Measurements from ENCODE around the gene PTPRN2. TPM values are rescaled to one million over a fixed set of nuclear protein-coding genes. Genes with fewer than 3 reads are reported as not detected.

Gene PTPRN2
- total and polyA plus RNA-seq, 2 of the 13 experiments (the other 11 are each of a cell fraction or from before 2014, with no cell fraction given) = 2.5 to 24.2 TPM

GRCh38 chr7:158362912-158363905 is 224.4 kb downstream of the PTPRN2 start (continued):
- TF ChIP-seq ZNF318 (CRISPR knock-in tag; IDR thresholded peaks at IDR 0.05) = no peak

- H2AFZ ChIP-seq (ENCODE audit: low read length) = no peak overlapping the region
- TF ChIP-seq RFXAP (CRISPR knock-in tag; IDR thresholded peaks at IDR 0.05; ENCODE audit: borderline replicate concordance) = no peak
- no peak for TF ChIP-seq IKZF1 (IDR thresholded peaks at IDR 0.05)
- TF ChIP-seq ZFY (CRISPR knock-in tag; IDR thresholded peaks at IDR 0.05) = no peak
- no peak for TF ChIP-seq ZNF512 (CRISPR knock-in tag; IDR thresholded peaks at IDR 0.05)
- no peak for TF ChIP-seq RBM22 (optimal IDR thresholded peaks at IDR 0.05; ENCODE audit: low read length)
- TF ChIP-seq ZNF101 (CRISPR knock-in tag; IDR thresholded peaks at IDR 0.05; ENCODE audit: borderline replicate concordance, low read depth) = no peak
- WGBS (ENCODE audit: low lambda C conversion rate) = 43% methylated on average over 6 of the region's 8 CpGs
- H3K27ac ChIP-seq (ENCODE audit: extremely low read length, insufficient read depth, low read length) = no peak overlapping the region
- H3K36me3 ChIP-seq (replicated peaks in 1 of 2; ENCODE audit: control insufficient read depth in 1 of 2, insufficient read depth in 2 of 2, low read length in 2 of 2) = no peaks in the 10 kb centered on the region; a peak in 1 of 5 replicates
- no peaks in the 10 kb centered on the region for H3K4me1 ChIP-seq (ENCODE audit: insufficient read depth, low read length)
- no peaks in the 10 kb centered on the region for H3K27me3 ChIP-seq (ENCODE audit: control insufficient read depth in 1 of 2, insufficient read depth in 2 of 2, low read length in 2 of 2)
- no peaks in the 10 kb centered on the region for H3K79me2 ChIP-seq (ENCODE audit: insufficient read depth, low read length)
- BruUV-seq (replicated peaks) = no TSS peak
- in situ Hi-C loops (cut with HindIII; ENCODE audit: extremely low pct_ligation_motif_present, low pct_unique_long_range_greater_than_20kb) (loop anchor here (25.0 kb wide), 1 partner anchor 300 kb away; no protein-coding TSS in a partner anchor), intact Hi-C loops (cut with micrococcal nuclease; ENCODE audit: unreplicated experiment) (no loop called here)
- ChIA-PET CTCF (ENCODE audit: low intra/inter-chr PET ratio, low total read pairs) (no interaction called here), POLR2A (no interaction called here)
- H4K20me1 ChIP-seq (ENCODE audit: insufficient read depth, low read length) = peaks cover 77% of the 10 kb centered on the region
- no peak overlapping the region for H3K4me3 ChIP-seq (replicated peaks in 1 of 3; ENCODE audit: insufficient read depth in 1 of 3, low read depth in 2 of 3, low read length in 3 of 3)
- H3K9ac ChIP-seq (ENCODE audit: insufficient read depth, low read depth, low read length) = no peak overlapping the region
- FAIRE-seq (no peak), DNase-seq (ENCODE audit: low spot score) (no peak), ATAC-seq (peak; percentile 45)
- H3K4me2 ChIP-seq (ENCODE audit: low read depth, low read length) = no peak overlapping the region
- no peaks in the 10 kb centered on the region for H3K9me3 ChIP-seq (ENCODE audit: low read length)
These were observed 225.6 kb downstream of the PTPRN2 start for GRCh38 chr7:158362001-158362400.
